Stimulated activated naive CD8-positive, alpha-beta T cell treated with anti-CD3 and anti-CD28 coated beads, Interleukin-15, Interleukin-2, amounts not matched to agents 100 U/mL and 50 U/mL, for 24 hours (primary cell): Measurements from ENCODE around the gene TIMM44.
"Not testable (repeated sequence)": the region's sequence is repeated elsewhere in the genome, so short reads cannot be mapped to it uniquely, and the experiment has no call there.

Source experiments
- ATAC-seq: fragments of 150-1000 bp; cut with Tn5 transposase; one replicate; pipeline ENCODE4 v1.10.0; 2021
- DNase-seq: peaks from one replicate; pipeline ENCODE4 v3.0.0; 2021

Gene TIMM44

DNA sequence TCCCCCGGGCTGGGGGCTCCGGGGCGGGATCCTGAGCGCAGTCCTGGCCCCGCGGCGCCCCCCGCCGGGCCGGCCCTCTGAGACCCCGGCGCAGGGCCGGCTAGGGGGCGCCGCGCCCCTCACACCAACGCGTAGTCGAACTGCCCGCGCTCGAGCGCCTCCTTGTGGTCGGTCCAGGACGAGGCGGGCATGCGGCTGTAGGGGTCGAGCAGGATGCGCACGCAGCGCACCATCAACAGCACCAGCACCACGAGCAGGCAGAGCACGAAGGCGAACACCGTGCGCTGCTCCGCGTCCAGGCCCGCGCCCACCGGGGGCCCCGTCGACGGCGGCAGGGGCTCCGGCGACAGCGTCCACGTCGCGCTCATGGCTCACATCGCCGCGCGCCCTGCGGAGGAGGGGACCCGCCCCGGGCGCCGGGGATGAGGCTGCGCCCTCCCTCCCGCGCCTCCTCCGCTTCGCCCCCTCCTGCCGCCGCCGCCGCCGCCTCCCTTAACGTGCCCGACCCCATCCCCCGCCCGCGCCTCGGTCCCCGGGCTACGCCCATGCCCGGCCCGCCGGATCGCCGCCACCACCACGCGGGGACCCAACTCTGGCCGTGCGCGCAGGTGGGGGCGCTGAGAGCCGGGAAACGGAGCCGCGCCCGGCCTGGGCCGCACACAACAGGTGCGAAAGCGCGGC, 18.2 kb downstream of the TIMM44 start:
- DNase-seq (peak; percentile 90), ATAC-seq (peak; percentile 17)

DNA sequence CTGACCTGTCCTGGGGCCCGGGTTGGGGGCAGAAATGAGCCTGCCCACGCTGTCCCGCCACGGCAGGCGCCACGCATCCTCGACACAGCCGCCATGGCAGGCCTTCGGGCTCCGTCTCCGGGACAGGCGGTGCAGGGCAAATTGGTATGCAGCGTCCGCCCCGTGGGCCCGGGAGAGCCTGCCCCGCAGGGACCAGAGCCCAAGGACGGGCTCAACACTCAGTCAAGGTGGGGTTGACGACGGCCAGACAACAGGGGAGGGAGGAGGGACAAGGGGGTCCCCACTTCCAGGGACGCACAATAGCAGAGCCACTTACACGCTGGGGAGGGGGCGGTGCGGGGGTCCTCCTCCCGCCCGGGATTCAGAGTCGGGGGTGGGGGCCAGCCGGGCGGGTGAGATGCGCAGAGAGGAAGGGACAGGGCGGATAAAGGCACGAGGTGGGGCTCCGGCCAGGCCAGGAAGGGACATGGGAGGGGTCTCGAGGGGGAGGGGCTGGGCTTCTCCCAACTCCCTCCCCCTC, 18.8 kb downstream of the TIMM44 start:
- DNase-seq: no peak
- ATAC-seq: no peak

DNA sequence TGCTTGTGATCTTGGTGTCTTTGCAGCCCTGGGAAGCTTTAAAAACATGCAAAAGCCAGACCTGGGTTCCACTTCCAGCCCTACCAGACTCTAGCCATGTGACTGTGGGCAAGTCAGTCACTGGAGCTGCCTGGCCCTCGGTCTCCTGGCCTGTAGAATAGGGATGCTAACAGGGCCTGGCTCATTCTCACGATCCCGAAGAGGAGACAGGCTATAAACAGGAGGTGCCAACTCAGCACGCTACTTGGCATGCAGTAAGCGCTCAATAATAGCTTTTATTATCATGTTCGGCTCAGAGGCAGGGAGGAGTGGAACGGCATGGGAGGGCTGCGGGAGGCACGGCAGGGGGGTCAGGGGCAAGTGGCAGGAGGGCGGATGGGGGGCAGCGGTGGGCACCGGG, 19.2 kb downstream of the TIMM44 start:
- no peak for DNase-seq
- ATAC-seq: no peak

DNA sequence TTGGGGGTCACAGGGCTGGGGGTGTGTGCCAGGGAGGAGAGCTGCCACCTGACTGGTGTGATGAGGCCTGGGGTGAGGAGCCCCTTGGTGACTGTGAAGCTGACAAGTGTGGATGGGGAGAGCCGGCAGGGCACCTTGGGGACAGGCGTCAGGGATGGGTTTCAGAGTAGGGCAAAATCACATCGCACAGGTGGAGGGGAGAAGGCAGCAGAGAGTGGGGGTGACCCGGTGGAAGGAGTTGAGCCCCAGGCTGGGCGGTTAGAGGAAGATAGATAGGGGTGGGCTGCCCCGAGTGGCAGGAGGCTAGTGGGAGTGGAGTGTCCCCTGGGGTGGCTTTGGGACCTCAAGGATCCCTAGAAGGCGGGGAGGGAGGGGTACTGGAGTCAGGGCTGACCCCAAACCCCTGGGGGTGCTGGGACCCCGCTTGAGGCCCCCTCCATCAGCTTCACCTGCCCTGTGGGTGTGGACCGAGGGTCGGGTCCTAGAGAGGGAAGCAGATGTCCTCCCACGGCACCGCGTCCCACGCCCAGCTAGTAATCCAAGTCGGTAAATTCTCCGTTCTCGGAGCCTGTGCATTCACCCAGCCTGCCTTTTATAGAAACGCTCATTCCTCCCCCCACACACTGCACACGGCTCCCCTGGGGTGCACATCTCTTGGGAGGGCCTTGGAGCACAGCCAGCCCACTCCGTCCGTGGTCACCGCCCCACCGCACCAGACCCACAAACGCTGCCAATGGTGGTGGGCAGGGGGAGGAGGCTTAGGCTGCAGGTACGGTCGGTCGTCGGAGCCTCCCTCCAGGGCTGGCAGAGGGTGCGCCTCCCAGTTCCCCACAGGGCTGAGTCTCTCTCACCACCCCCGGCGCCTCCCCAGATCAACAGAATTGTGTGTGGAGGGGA, 19.9 kb downstream of the TIMM44 start:
- ATAC-seq (no peak), DNase-seq (no peak)

DNA sequence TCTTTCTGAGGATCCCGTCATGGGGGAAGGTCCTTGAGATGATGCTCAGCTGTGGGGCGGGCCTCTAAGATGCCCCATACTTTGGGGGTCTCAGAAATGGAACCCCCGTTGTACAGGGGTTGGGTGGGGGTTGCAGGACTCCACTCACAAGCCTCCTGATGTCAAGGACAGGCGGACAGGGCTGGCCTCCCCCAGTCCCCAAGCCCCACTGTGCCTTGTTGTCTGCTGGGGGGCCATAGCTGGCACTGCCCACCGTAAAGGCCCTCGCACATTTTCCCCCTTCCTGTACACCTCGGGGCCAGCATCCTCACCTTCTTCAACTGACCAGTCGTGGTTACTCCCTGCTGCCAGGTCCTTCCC, 20.6 kb downstream of the TIMM44 start:
- ATAC-seq (no peak), DNase-seq (no peak)

DNA sequence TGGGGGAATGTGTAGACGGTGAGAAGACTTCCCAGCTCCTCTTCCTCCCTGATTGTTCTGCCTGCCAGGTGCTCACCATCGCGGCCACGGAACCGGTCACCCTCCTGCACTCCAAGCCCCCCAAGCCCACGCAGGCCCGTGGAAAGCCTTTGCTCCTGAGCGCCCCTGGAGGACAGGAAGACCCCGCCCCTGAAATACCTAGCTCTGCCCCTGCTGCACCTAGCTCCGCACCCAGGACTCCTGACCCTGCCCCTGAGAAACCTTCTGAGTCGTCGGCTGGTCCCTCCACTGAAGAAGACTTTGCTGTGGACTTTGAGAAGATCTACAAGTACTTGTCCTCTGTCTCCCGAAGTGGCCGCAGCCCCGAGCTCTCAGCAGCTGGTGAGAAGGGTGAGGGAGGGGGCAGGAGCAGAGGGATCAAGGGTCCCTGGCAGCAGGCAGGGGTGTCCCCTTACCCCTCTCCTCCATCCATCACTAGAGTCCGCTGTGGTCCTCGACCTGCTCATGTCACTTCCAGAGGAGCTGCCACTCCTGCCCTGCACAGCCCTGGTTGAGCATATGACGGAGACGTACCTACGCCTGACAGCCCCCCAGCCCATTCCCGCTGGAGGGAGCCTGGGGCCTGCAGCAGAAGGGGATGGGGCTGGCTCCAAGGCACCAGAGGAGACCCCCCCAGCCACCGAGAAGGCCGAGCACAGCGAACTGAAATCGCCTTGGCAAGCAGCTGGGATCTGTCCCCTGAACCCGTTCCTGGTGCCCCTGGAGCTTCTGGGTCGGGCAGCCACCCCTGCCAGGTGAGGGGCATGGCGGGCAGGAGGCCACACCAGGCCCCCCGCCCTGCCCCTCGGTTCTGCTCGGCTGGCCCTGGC, 21.3 kb downstream of the TIMM44 start:
- no peak for ATAC-seq

DNA sequence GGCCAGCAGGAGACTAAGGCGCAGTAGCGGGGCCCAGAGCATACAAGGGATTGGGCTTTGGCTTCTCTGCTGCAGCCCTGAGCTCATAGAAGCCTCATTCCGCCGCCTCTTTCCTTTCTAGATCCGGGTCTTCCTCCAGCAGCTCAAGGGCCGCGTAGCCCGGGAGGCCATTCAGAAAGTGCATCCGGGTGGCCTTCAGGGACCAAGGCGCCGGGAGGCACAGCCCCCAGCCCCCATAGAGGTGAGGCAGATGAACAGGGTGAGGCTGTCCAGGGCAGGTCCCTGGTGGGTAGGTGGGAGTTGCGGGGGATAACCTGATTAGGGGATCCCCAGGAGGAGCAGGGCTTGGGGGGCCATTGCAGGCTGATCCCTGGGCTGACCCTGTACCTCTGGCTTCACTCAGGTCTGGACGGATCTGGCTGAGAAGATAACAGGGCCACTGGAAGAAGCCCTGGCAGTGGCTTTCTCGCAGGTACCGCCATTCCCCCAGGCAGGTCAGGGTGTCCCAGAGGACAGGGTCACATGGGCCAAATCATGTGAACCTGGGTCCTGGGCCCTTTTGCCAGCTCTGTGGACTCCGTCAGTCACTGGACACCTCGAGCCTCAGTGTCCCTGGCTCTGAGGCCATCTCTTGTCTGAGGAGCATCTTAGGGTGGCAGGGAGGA, 22.0 kb downstream of the TIMM44 start:
- ATAC-seq (no peak), DNase-seq (no peak)

More for the DNA sequence above, 21.3 kb downstream of the TIMM44 start:
- DNase-seq: no peak

DNA sequence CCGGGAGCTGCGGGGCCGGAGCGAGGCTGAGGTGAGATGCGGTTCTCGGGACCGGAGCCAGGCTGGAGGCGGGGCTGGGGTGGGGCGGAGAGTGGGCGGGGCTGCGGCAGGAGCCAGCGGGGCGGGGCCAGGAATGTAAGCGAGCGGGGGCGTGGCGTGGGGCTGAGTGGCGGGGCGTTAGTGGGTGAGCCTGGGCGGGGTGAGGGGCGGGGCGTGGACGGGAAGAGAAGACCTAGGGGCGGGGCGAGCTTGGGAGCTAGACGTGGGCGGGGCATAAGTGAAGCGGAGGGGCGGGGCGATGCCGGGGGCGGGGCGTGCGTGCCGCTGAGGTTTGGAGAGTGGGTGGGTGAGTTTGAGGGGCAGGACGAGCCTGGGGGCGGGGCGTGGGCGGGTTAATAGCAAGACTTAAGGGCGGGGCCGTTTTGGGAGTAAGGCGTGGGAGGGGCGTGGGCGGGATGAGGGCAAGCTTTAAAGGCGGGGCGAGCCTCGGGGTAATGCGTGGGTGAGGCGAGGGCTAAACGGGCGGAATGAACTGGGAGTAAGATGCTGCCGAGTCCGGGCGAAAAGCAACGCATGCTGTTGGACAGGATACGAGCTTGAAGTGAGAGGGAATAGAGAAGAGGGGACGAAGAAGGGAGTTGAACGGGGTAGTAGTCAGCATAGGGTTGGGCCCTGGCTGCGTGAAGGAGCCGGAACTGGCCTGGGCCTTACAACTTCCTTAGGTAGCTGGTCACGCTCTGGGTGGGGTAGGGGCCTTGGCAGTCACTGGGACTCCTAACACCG, 22.8 kb downstream of the TIMM44 start:
- ATAC-seq (peak; percentile 57), DNase-seq (peak; percentile 100)

DNA sequence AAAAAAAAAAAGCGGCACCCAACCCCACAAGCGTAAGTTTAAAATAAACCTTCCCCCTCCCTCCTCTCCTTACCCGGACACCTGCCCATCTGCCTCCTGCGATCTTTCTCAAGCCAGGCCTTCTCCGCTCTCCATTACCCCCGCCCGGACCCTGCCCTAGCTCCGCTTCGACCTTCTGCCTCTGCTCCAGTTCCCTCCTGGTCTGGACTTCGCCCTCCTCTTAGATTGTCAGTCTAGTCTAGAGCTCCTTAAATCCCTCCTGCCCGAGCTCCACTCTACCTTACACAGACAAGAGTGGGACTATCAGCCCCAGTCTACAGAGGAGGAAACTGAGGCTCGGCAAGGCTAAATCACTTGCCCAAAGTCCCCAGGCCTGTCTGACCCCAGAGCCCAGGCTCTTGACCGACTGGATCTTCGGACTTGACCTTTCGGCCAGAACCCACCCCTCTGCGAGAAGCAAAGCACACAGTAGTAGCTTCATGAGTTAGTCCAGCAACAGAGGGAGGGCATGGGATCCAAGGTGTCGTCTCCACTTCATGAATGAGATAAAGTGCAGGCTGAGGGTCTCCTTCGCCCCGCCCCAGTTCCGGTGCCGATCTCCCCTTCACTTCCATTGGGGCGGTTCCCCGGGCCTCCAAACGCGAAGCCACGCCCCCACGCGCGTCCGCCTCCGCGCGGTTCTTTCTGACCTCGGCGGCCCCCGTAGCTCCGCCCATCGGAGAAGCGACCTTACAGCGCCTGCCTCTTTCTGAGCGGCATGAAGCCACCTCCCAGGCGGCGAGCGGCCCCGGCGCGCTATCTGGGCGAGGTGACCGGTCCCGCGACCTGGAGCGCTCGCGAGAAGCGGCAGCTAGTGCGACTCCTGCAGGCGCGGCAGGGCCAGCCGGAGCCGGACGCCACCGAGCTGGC, 23.6 kb downstream of the TIMM44 start, which contains the start of gene SNAPC2:
Gene SNAPC2, plus strand, starts transcription at position 729 of the 909 bp plus-strand sequence. Its CDS starts 29 bp downstream, at position 758.
- ATAC-seq (peak; percentile 67), DNase-seq (peak; percentile 97)

DNA sequence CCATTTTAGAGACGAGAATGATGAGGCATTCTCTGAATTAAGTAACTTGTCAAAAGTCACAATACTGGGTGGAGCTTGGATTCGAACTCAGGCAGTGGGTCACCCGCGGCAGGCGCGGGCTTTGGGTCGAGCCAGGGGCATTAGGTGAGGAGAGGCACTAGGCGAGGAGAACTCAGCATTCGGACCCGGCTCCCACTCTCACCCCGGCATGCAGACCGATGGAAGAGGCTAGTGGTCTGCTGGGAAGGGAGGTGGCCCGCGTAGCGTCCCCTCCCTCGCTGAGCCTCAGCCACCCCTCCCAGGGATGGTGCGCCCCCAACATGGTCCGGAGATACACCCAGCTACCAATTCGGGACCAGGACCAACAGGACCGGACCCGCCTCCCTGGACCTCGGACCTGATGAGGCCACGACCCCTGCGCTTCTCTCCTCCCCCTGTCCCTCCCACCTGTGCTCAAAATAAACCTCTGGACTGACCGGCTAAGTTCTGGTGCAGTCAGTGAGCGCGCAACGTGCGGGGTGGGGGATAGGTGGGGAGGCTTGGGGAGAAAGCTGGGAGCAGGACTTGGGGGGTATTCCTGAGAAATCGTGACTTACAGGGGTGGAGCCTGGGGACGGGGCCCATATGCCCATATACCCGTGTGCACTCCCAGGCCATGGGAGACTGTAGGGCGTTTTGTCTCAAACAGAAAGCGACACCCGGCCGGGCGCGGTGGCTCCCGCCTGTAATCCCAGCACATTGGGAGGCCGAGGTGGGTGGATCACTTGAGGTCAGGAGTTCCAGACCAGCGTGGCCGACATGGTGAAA, 24.6 kb downstream of the TIMM44 start:
- no peak for ATAC-seq
- DNase-seq: no peak

DNA sequence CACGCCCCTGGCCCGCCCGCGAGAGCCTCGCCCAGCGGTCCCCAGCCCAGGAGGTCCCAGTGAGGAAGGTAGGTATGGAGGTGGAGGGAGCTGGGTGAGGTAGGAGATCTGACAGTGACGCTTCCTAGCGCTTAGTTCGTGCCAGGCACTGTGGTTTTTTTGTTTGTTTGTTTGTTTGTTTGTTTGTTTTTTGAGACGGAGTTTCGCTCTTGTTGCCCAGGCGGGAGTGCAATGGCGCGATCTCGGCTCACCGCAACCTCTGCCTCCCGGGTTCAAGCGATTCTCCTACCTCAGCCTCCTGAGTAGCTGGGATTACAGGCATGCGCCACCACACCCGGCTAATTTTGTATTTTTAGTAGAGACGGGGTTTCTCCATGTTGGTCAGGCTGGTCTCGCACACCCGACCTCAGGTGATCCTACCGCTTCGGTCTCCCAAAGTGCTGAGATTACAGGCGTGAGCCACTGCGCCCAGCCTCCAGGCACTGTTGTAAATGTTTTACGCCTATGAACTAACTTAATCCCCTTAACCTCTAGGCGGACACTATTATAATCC, 25.3 kb downstream of the TIMM44 start:
- not testable (repeated sequence) for ATAC-seq, DNase-seq

DNA sequence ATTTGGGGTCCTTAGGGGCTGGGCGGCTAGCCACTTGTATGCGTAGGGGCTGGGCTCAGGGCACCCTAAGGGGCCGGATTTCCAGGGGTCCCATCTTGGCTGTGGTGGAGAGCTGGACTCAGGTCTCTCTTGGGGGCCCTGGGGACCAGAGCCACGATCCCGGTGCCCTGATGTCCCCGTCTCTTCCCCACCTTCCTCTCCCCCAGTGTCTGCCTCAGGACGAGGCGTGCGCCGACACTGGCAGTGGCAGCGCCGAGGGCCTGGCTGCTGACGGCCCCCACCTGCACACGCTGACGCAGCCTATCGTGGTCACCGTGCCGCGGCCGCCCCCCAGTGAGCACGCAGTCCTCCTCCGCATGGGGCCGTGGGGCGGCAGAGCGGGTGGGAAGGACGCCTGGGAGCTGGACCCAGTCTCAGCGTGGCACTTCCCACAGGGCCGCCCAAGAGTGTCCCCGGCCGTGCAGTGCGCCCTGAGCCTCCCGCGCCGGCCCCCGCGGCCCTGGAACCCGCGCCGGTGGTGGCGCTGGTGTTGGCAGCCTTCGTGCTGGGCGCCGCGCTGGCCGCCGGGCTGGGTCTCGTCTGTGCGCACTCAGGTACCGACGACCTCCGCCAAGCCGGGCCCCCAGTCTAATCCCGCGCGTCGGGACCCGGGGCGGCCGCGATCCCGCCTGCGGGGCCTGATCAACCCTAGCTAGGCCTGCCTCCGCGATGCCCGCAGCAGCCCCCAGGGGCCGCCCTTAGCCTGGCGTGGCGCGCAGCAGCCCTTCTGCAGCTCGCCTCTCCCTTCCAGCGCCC, 26.0 kb downstream of the TIMM44 start:
- ATAC-seq (peak; percentile 21), DNase-seq (peak; percentile 68)

DNA sequence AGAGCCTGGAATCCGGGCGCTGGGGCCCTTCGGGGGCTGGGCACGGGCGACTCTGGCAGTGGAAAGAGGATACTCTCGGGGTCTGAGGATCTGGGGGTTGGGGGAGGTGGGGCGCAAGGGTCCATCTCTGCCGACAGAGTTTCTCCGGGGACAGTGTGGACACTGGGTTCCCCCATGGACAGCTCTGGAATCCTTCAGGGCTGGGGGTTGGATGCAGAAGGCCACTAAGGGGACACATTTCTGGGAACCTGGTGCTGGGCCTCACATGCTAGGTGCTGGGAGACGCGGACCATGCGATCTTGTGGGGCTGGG, 26.6 kb downstream of the TIMM44 start:
- no peak for ATAC-seq
- DNase-seq: no peak

DNA sequence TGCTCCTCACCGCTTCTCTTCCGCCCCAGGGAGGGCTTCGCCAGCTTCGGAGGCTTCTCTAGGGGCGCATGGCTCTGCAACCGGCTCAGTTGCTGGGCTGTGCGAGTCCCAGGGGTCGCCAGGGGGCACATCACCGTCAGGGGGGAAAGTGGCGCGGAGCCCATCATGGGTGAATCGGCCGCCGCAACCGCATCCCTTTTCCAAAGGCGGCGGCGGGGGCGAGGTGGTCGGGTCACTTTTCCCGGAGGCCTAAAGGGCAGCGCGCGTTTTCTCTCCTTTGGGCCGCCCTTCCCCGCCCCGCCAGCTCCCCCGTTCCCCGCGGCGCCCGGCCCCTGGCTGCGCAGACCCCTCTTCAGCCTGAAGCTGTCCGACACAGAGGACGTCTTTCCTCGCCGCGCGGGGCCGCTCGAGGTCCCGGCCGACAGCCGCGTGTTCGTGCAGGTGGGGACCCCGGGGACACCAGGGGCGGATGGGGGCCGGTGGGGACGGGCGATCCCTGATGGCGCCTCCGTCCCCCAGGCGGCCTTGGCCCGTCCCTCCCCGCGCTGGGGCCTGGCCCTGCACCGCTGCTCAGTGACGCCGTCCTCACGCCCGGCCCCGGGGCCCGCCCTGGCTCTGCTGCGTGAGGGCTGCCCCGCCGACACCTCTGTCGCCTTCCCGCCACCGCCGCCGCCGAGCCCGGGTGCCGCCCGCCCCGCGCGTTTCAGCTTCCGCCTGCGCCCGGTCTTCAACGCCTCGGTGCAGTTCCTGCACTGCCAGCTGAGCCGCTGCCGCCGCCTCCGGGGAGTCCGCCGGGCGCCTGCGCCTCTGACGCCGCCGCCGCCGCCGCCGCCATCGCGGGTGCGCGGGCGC, 27.1 kb downstream of the TIMM44 start:
- ATAC-seq (peak; percentile 2), DNase-seq (peak; percentile 73)

DNA sequence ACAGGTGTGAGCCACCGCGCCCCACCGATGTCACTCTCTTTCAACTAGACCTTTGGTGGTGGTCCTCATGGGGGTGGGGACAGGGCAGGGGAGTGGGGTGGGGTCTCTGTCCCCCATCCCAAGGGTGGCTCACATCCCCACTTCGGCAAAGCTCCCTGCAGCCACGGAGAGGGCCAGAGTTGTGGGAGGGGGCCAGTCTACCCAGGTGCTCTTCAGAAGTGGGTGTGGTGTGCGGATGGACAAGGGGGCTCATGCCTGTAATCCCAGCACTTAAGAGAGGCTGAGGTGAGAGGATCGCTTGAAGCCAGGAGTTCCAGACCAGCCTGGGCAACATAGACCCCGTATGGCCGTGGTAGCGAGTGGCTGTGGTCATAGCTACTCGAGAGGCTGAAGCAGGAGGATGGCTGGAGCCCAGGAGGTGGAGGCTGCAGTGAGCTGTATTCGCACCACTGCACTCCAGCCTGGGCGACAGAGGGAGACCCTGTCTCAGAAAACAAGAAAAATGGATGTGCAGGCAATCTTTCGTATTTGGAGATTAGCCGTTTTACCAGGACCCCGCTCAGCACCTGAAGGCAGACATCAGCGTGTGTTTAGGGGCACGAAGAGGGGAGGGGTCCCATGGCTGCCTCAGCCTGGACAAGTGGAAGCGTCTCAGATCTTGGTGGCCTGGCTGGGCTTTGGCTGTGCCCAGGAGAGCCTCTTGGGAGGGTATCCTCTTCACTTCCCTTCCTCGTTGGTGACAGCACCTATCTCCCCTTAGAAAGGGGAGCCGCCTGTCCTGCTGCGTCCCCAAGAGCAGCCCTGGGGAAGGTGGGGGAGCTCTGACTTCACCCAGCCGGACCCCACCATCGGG, 28.0 kb downstream of the TIMM44 start:
- DNase-seq (no peak), ATAC-seq (no peak)

DNA sequence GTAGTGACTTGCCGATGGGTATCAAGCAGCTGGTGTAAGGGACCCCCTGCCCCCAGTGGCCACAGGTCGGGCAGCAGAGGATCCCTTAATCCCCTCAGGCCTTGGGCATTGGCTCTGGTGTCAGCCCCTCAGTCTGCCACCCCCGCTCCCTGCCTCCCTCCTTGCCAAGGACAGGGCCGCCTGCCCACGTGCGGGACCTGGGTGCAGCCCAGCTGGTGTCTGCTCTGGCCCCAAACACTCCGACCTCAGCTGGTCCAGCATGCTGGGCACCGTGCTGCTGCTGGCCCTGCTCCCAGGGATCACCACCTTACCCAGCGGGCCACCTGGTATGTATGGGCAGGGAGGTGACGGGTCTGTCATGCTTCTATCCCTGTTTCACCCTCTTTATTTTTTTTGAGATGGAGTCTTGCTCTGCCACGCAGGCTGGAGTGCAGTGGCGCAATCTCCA, 28.8 kb downstream of the TIMM44 start, which contains the start of gene TGFBR3L:
Gene TGFBR3L, plus strand, starts transcription at position 233 of the 448 bp plus-strand sequence.
- ATAC-seq (no peak), DNase-seq (no peak)
